HG02571 (cell line): ENCODE results near the gene ZNRF3.
"Not testable (repeated sequence)": the region's sequence is repeated elsewhere in the genome, so short reads cannot be mapped to it uniquely, and the experiment has no call there.

Experiments
- ATAC-seq: cut with Tn5 transposase; IDR thresholded peaks from one replicate; pipeline ENCODE4 v1.9.1; 2021; ENCODE audit warnings: mild to moderate bottlenecking, moderate library complexity; ENCODE audit not compliant: unreplicated experiment

Gene ZNRF3

GRCh38 chr22:28883917-28884746 is 760 bp downstream of the ZNRF3 start:
- no peak for ATAC-seq

GRCh38 chr22:28884747-28885350 is 1.5 kb downstream of the ZNRF3 start:
- no peak for ATAC-seq

GRCh38 chr22:28885939-28886338 is 2.6 kb downstream of the ZNRF3 start:
- ATAC-seq, result no peak

GRCh38 chr22:28886679-28887078 is 3.3 kb downstream of the ZNRF3 start:
- ATAC-seq, result not testable (repeated sequence)

GRCh38 chr22:28887725-28888459 is 4.5 kb downstream of the ZNRF3 start:
- no peak for ATAC-seq

GRCh38 chr22:28889478-28890024 is 6.2 kb downstream of the ZNRF3 start:
- no peak for ATAC-seq

GRCh38 chr22:28891156-28891733 is 7.9 kb downstream of the ZNRF3 start:
- no peak for ATAC-seq

- ATAC-seq, result no peak
Measured at GRCh38 chr22:28892175-28892731, 8.9 kb downstream of the ZNRF3 start.

GRCh38 chr22:28893810-28894209 is 10.4 kb downstream of the ZNRF3 start:
- ATAC-seq, result no peak

- ATAC-seq, result no peak
Measured at GRCh38 chr22:28894334-28894733, 11.0 kb downstream of the ZNRF3 start.

GRCh38 chr22:28894807-28895206 is 11.4 kb downstream of the ZNRF3 start:
- no peak for ATAC-seq

- ATAC-seq, result no peak
Measured at GRCh38 chr22:28896611-28897010, 13.2 kb downstream of the ZNRF3 start.

- no peak for ATAC-seq
Measured at GRCh38 chr22:28898233-28898629, 14.9 kb downstream of the ZNRF3 start.

GRCh38 chr22:28899199-28899853 is 16.0 kb downstream of the ZNRF3 start:
- ATAC-seq, result no peak

GRCh38 chr22:28900379-28900925 is 17.1 kb downstream of the ZNRF3 start:
- ATAC-seq, result no peak

GRCh38 chr22:28902490-28902889 is 19.1 kb downstream of the ZNRF3 start:
- no peak for ATAC-seq

- no peak for ATAC-seq
Measured at GRCh38 chr22:28903080-28903479, 19.7 kb downstream of the ZNRF3 start.

- no peak for ATAC-seq
Measured at GRCh38 chr22:28903729-28904128, 20.4 kb downstream of the ZNRF3 start.

GRCh38 chr22:28904211-28904896 is 21.0 kb downstream of the ZNRF3 start:
- no peak for ATAC-seq
